GM12865 (cell line): ENCODE results near the gene CD36.

Source experiments
- DNase-seq: peaks from one replicate; pipeline ENCODE4 v3.0.0; 2010; ENCODE audit warnings: low read depth
- H3K4me3 ChIP-seq: 2 replicates; pipeline ENCODE4 v1.5.1; 2011; ENCODE audit warnings: mild to moderate bottlenecking, low read depth, low read length, control low read depth
- CTCF ChIP-seq: IDR thresholded peaks from 2 replicates; pipeline ENCODE4 v1.5.1; 2011; ENCODE audit warnings: low read length, control low read depth, low read depth, inconsistent platforms; ENCODE audit not compliant: insufficient read depth; ENCODE audit errors: missing control alignments

Gene CD36

GRCh38 chr7:80678707-80679106, 40.3 kb downstream of the CD36 start:
- DNase-seq, result no peak
- no peak for TF ChIP-seq CTCF
- H3K4me3 ChIP-seq, result no peak overlapping the region

GRCh38 chr7:80679921-80680907, 41.8 kb downstream of the CD36 start:
- no peak overlapping the region for H3K4me3 ChIP-seq
- TF ChIP-seq CTCF, result no peak
- no peak for DNase-seq

- no peak overlapping the region for H3K4me3 ChIP-seq
- peak; percentile 18 for DNase-seq
- peak; percentile 25 for TF ChIP-seq CTCF
Observed at GRCh38 chr7:80681272-80681885, 42.9 kb downstream of the CD36 start.

GRCh38 chr7:80682744-80683143, 44.3 kb downstream of the CD36 start:
- DNase-seq, result no peak
- H3K4me3 ChIP-seq, result no peak overlapping the region
- no peak for TF ChIP-seq CTCF

GRCh38 chr7:80686576-80686975, 48.1 kb downstream of the CD36 start:
- H3K4me3 ChIP-seq, result no peak overlapping the region
- TF ChIP-seq CTCF, result no peak

GRCh38 chr7:80699045-80699638, 60.7 kb downstream of the CD36 start:
- peak; percentile 46 for DNase-seq
- TF ChIP-seq CTCF, result peak; percentile 43
- no peak overlapping the region for H3K4me3 ChIP-seq

More at GRCh38 chr7:80686576-80686975, 48.1 kb downstream of the CD36 start:
- no peak for DNase-seq
